ENCODE results near the gene ASMT. TPM values are rescaled to one million over a fixed set of nuclear protein-coding genes. Genes with fewer than 3 reads are reported as not detected.

ASMT gene
- total RNA-seq, 2 donors from 2014 or later: not detected

- Histone ChIP-seq H3K27ac (no peak overlapping the region), H3K4me1 (no peaks in the 10 kb centered on the region), H3K27me3 (no peaks in the 10 kb centered on the region), H3K4me3 (no peak overlapping the region), H3K9me3 (no peaks in the 10 kb centered on the region), H3K36me3 (peaks cover 19% of the 10 kb centered on the region)
- TF ChIP-seq, protein P1, sequence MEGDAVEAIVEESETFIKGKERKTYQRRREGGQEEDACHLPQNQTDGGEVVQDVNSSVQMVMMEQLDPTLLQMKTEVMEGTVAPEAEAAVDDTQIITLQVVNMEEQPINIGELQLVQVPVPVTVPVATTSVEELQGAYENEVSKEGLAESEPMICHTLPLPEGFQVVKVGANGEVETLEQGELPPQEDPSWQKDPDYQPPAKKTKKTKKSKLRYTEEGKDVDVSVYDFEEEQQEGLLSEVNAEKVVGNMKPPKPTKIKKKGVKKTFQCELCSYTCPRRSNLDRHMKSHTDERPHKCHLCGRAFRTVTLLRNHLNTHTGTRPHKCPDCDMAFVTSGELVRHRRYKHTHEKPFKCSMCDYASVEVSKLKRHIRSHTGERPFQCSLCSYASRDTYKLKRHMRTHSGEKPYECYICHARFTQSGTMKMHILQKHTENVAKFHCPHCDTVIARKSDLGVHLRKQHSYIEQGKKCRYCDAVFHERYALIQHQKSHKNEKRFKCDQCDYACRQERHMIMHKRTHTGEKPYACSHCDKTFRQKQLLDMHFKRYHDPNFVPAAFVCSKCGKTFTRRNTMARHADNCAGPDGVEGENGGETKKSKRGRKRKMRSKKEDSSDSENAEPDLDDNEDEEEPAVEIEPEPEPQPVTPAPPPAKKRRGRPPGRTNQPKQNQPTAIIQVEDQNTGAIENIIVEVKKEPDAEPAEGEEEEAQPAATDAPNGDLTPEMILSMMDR (IDR thresholded peaks at IDR 0.05): no peak
- no peak for DNase-seq (ENCODE audit: low spot score)
Measured at GRCh38 chrX:1606496-1606895, 8.4 kb upstream of the ASMT start.

GRCh38 chrX:1609311-1609710 is 5.5 kb upstream of the ASMT start:
- Histone ChIP-seq H3K36me3 (no peaks in the 10 kb centered on the region), H3K4me3 (no peak overlapping the region), H3K27ac (no peak overlapping the region), H3K27me3 (no peaks in the 10 kb centered on the region), H3K9me3 (no peaks in the 10 kb centered on the region), H3K4me1 (no peaks in the 10 kb centered on the region)
- TF ChIP-seq, protein P1 (IDR thresholded peaks at IDR 0.05): no peak
- DNase-seq (ENCODE audit: low spot score): no peak

DNA sequence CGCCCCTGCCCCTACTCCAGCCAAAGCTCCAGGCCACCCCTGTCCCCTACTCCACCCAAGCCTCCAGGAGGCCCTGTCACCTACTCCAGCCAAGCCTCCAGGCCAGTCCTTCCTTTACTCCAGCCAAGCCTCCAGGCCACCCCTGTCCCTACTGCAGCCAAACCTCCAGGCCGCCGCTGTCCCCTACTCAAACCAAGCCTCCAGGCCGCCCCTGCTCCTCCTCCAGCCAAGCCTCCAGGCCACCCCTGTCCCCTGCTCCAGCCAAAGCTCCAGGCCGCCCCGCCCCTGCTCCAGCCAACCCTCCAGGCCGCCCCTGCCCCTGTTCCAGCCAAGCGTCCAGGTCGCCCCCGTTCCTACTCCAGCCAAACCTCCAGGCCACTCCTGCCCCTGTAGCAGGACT is 5.1 kb upstream of the ASMT start:
- Histone ChIP-seq H3K9me3 (no peaks in the 10 kb centered on the region), H3K27ac (no peak overlapping the region), H3K36me3 (no peaks in the 10 kb centered on the region), H3K4me1 (no peaks in the 10 kb centered on the region), H3K4me3 (no peak overlapping the region), H3K27me3 (no peaks in the 10 kb centered on the region)
- TF ChIP-seq, protein P1 (IDR thresholded peaks at IDR 0.05): no peak
- no peak for DNase-seq (ENCODE audit: low spot score)

- no peaks in the 10 kb centered on the region for H3K4me1 ChIP-seq
- H3K27me3 ChIP-seq: no peaks in the 10 kb centered on the region
- H3K4me3 ChIP-seq: no peak overlapping the region
Measured at GRCh38 chrX:1610166-1610565, 4.7 kb upstream of the ASMT start.

DNA sequence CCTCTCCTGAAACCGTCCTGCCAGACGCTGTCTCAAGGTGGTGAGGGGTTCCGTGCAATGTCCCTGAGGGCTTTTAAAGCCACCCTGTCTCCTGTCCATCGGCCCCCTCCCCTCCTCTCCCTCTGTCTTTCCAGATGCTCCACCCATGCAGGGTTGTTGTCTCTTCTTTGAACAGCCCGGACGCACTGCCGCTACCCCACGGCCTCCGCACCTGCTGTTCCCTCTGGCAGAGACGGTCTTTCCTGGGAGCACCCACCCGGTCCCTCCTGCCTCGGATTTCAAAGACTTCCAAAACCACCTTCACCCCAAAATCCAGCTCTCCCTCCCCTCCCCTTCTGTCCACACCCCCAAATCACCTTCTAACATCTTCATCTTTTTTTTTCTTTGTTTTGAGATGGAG is 4.1 kb upstream of the ASMT start:
- Histone ChIP-seq H3K27me3 (no peaks in the 10 kb centered on the region), H3K9me3 (no peaks in the 10 kb centered on the region), H3K4me3 (no peak overlapping the region), H3K36me3 (no peaks in the 10 kb centered on the region), H3K27ac (no peak overlapping the region), H3K4me1 (no peaks in the 10 kb centered on the region)
- DNase-seq (ENCODE audit: low spot score): no peak
- TF ChIP-seq, protein P1 (IDR thresholded peaks at IDR 0.05): no peak

More at GRCh38 chrX:1610166-1610565, 4.7 kb upstream of the ASMT start:
- TF ChIP-seq, protein P1 (IDR thresholded peaks at IDR 0.05): no peak
- Histone ChIP-seq H3K9me3 (no peaks in the 10 kb centered on the region), H3K36me3 (no peaks in the 10 kb centered on the region), H3K27ac (no peak overlapping the region)
- DNase-seq (ENCODE audit: low spot score): no peak

GRCh38 chrX:1612641-1613286 is 2.1 kb upstream of the ASMT start:
- TF ChIP-seq, protein P1 (IDR thresholded peaks at IDR 0.05): no peak
- Histone ChIP-seq H3K9me3 (no peaks in the 10 kb centered on the region), H3K27ac (no peak overlapping the region), H3K36me3 (no peaks in the 10 kb centered on the region), H3K4me1 (no peaks in the 10 kb centered on the region), H3K4me3 (no peak overlapping the region), H3K27me3 (no peaks in the 10 kb centered on the region)
- DNase-seq (ENCODE audit: low spot score): no peak

All from right atrium auricular region (tissue), 2 donors.